GM23338 (cell line): ENCODE data around the gene FBLN1. TPM values are rescaled to one million over a fixed set of nuclear protein-coding genes. Genes with fewer than 3 reads are reported as not detected.

Experiments used
- ATAC-seq: fragments of 200-7000 bp; cut with Tn5 transposase; 3 replicates; pipeline ENCODE4 v1.9.1; 2020
- DNase-seq: peaks from one replicate; pipeline ENCODE4 v3.0.0-alpha.2; 2015; ENCODE audit warnings: low spot score
- H2AFZ ChIP-seq: fragments of 200-600 bp; sonication (generic); 2 replicates; pipeline ENCODE4 v1.8.0; 2016; ENCODE audit warnings: antibody characterized with exemption, mild to moderate bottlenecking, moderate library complexity
- H3F3A ChIP-seq: fragments of 200-600 bp; sonication (generic); replicated peaks from 2 replicates; pipeline ENCODE4 v1.8.0; 2017; ENCODE audit warnings: antibody characterized with exemption, mixed run types, low read depth
- H3K27ac ChIP-seq: fragments of 200-600 bp; sonication (generic); 2 replicates; pipeline ENCODE4 v1.6.1; 2016; ENCODE audit warnings: low read depth
- H3K27me3 ChIP-seq: fragments of 200-600 bp; sonication (generic); 2 replicates; pipeline ENCODE4 v1.8.0; 2016; ENCODE audit warnings: mild to moderate bottlenecking, mixed run types, moderate library complexity; ENCODE audit not compliant: insufficient read depth
- H3K36me3 ChIP-seq: fragments of 200-600 bp; sonication (generic); 2 replicates; pipeline ENCODE4 v1.8.0; 2016; ENCODE audit warnings: mild to moderate bottlenecking; ENCODE audit not compliant: insufficient read depth
- H3K4me1 ChIP-seq: fragments of 200-600 bp; sonication (generic); 2 replicates; pipeline ENCODE4 v1.8.0; 2016; ENCODE audit warnings: mild to moderate bottlenecking, moderate library complexity; ENCODE audit not compliant: insufficient read depth
- H3K4me2 ChIP-seq: fragments of 200-600 bp; sonication (generic); 2 replicates; pipeline ENCODE4 v1.7.1; 2017; ENCODE audit warnings: mixed run types
- H3K4me3 ChIP-seq: fragments of 200-600 bp; sonication (generic); 2 replicates; pipeline ENCODE4 v1.6.1; 2016; ENCODE audit warnings: mixed run types
- H3K79me2 ChIP-seq: fragments of 200-600 bp; sonication (generic); replicated peaks from 2 replicates; pipeline ENCODE4 v1.8.0; 2017; ENCODE audit warnings: mild to moderate bottlenecking; ENCODE audit not compliant: insufficient read depth
- H3K9me2 ChIP-seq: fragments of 200-600 bp; sonication (generic); 2 replicates; pipeline ENCODE4 v1.8.0; 2017; ENCODE audit not compliant: insufficient read depth
- H4K20me1 ChIP-seq: fragments of 200-600 bp; sonication (generic); replicated peaks from 2 replicates; pipeline ENCODE4 v1.8.0; 2017; ENCODE audit warnings: mild to moderate bottlenecking; ENCODE audit not compliant: insufficient read depth
- H3K27ac Mint-ChIP-seq: 2 replicates; pipeline ENCODE4 v1.8.0; 2020; ENCODE audit warnings: inconsistent platforms, mild to moderate bottlenecking, moderate library complexity, mixed read lengths
- H3K27me3 Mint-ChIP-seq: 3 replicates; pipeline ENCODE4 v1.8.0; 2022; ENCODE audit warnings: low read depth, mild to moderate bottlenecking, moderate library complexity, mixed read lengths, inconsistent platforms; ENCODE audit not compliant: insufficient read depth, poor library complexity
- H3K36me3 Mint-ChIP-seq: 3 replicates; pipeline ENCODE4 v1.8.0; 2021; ENCODE audit warnings: low read depth, mild to moderate bottlenecking, inconsistent platforms, moderate library complexity, mixed read lengths
- H3K4me1 Mint-ChIP-seq: 3 replicates; pipeline ENCODE4 v1.8.0; 2020; ENCODE audit warnings: mild to moderate bottlenecking, inconsistent platforms, mixed read lengths
- H3K4me3 Mint-ChIP-seq: 3 replicates; pipeline ENCODE4 v1.8.0; 2021; ENCODE audit warnings: moderate library complexity, mild to moderate bottlenecking, inconsistent platforms, mixed read lengths
- H3K9me3 Mint-ChIP-seq: 3 replicates; pipeline ENCODE4 v1.8.0; 2020; ENCODE audit warnings: moderate library complexity, mild to moderate bottlenecking, inconsistent platforms, mixed read lengths
- CREB1 ChIP-seq: fragments of 250-450 bp; sonication (Bioruptor Pico); IDR thresholded peaks from 2 replicates; pipeline ENCODE4 v1.5.0; 2020; ENCODE audit warnings: low read depth, mild to moderate bottlenecking, moderate library complexity
- EZH2 ChIP-seq: fragments of 200-600 bp; sonication (generic); IDR thresholded peaks from one replicate; pipeline ENCODE4 v1.8.0; 2017; ENCODE audit warnings: antibody characterized with exemption, mild to moderate bottlenecking, low read depth; ENCODE audit not compliant: unreplicated experiment
- JUNB ChIP-seq: IDR thresholded peaks from one replicate; pipeline ENCODE4 v1.6.1; 2016; ENCODE audit warnings: antibody characterized with exemption; ENCODE audit not compliant: unreplicated experiment
- NANOG ChIP-seq: IDR thresholded peaks from 2 replicates; pipeline ENCODE4 v1.6.1; 2016; ENCODE audit warnings: antibody characterized with exemption, borderline replicate concordance
- POLR2AphosphoS5 ChIP-seq: IDR thresholded peaks from 2 replicates; pipeline ENCODE4 v1.6.1; 2016; ENCODE audit warnings: antibody characterized with exemption, low read depth
- STAT1 ChIP-seq: IDR thresholded peaks from one replicate; pipeline ENCODE4 v1.6.1; 2016; ENCODE audit warnings: antibody characterized with exemption; ENCODE audit not compliant: unreplicated experiment
- ZNF331 ChIP-seq: fragments of 250-450 bp; sonication (Bioruptor Pico); IDR thresholded peaks from 2 replicates; pipeline ENCODE4 v1.5.0; 2020; ENCODE audit warnings: low read depth, mild to moderate bottlenecking, moderate library complexity
- polyA plus RNA-seq: library from polyadenylated mRNA; unstranded; fragments of >200 nt; fragmentation: Nextera tagmentation; extraction: Ambion mirVana; gene quantifications from 2 replicates; pipeline ENCODE4 v1.2.1, GENCODE V29; 2016
- total RNA-seq: library from RNA; depleted of rRNA; stranded (reverse); fragments of >200 nt; shearing (Covaris generic); gene quantifications from 2 replicates; pipeline ENCODE4 v1.2.3, GENCODE V29; 2014
- TF ChIP-seq, protein P1 (sequence below), 2 experiments: fragments of 200-600 bp in 1 of 2; sonication (generic) in 1 of 2; conservative IDR thresholded peaks; 2 replicates each; pipeline versions ENCODE4 v1.5.1 to v1.6.1; 2016 to 2017; ENCODE audit warnings: antibody characterized with exemption in 2 of 2, low read depth in 2 of 2, mild to moderate bottlenecking in 2 of 2, moderate library complexity in 1 of 2
- TF ChIP-seq, protein P2 (sequence below): IDR thresholded peaks from one replicate; pipeline ENCODE4 v1.6.1; 2018; ENCODE audit warnings: antibody characterized with exemption; ENCODE audit not compliant: unreplicated experiment

The FBLN1 gene
- total and polyA plus RNA-seq, 2 experiments from 2014 or later: 90.1 to 137 TPM

DNA sequence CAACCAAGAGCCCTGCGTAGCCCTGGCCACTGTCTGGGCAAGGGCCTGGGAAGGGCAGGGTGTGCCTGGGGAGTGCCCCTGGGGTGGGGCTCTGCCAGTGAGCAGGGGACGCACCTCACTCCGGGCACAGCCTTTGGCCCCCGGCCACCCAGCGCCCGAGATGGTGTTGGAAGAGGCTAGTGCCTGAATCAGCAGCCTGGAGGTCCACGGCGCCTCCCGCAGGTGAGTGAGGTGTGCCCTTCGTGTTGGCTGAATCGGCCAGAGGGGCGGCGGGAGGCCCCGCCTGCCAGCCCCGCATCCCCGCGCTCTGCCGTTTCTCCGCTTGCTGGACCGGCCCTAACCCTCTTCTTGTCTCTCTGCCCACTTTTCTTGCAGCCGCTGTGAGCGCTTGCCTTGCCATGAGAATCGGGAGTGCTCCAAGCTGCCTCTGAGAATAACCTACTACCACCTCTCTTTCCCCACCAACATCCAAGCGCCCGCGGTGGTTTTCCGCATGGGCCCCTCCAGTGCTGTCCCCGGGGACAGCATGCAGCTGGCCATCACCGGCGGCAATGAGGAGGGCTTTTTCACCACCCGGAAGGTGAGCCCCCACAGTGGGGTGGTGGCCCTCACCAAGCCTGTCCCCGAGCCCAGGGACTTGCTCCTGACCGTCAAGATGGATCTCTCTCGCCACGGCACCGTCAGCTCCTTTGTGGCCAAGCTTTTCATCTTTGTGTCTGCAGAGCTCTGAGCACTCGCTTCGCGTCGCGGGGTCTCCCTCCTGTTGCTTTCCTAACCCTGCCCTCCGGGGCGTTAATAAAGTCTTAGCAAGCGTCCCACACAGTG is 60.1 kb downstream of the FBLN1 start:
- H3K4me3 Mint-ChIP-seq: no peak overlapping the region
- TF ChIP-seq, protein P1, sequence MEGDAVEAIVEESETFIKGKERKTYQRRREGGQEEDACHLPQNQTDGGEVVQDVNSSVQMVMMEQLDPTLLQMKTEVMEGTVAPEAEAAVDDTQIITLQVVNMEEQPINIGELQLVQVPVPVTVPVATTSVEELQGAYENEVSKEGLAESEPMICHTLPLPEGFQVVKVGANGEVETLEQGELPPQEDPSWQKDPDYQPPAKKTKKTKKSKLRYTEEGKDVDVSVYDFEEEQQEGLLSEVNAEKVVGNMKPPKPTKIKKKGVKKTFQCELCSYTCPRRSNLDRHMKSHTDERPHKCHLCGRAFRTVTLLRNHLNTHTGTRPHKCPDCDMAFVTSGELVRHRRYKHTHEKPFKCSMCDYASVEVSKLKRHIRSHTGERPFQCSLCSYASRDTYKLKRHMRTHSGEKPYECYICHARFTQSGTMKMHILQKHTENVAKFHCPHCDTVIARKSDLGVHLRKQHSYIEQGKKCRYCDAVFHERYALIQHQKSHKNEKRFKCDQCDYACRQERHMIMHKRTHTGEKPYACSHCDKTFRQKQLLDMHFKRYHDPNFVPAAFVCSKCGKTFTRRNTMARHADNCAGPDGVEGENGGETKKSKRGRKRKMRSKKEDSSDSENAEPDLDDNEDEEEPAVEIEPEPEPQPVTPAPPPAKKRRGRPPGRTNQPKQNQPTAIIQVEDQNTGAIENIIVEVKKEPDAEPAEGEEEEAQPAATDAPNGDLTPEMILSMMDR (conservative IDR thresholded peaks at IDR 0.05; ENCODE audit: low read depth in 2 of 2): peak; percentile 20 to 50; a peak in 3 of 4 replicates
- no peak for TF ChIP-seq EZH2
- peaks cover 7% of the 10 kb centered on the region; the same call in 1 of the 2 replicates for H3K36me3 ChIP-seq

DNA sequence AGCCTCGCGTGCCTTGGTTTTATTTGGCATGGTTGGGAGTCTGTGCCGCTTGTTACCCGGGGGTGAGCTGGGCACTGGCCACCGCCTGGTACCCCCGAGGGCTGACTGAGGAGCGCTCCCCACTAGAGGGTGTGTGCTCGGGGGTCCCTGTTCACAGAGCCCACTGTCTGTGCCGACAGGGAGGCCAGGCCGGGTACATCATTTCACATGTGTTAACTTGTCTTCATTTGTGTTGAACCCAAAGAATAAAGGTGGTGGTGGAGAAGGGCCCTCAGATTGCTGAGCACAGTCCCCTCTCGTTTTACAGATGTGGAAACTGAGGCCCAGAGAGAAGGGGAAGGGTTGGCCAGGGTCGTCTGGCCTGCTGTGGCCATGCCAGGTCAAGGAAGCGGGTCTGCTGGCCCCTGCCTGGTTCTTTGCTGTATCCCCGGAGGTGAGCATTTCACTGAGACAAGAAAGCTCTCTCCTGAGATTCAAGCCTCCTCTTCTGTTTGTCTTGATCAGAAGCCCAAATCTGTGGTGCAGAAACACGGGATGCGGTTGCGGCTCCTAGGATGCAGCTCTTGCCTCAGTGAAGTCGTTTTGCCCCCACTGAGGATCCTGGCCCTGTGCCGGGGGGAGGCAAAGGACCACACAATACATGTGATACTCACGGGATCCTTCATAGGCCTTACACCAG is 60.8 kb downstream of the FBLN1 start:
- no peak overlapping the region for H3K27ac Mint-ChIP-seq
- no peaks in the 10 kb centered on the region for H3K9me2 ChIP-seq
- H3K27me3 Mint-ChIP-seq: peaks cover 9% of the 10 kb centered on the region
- peaks cover 64% of the 10 kb centered on the region for H3K36me3 Mint-ChIP-seq
- DNase-seq (no peak), ATAC-seq (no peak)
- H3K4me3 Mint-ChIP-seq: no peak overlapping the region
- no peaks in the 10 kb centered on the region; the same call in 1 of the 2 replicates for H4K20me1 ChIP-seq
- H3K27ac ChIP-seq: no peak overlapping the region
- peaks cover 7% of the 10 kb centered on the region; the same call in 1 of the 2 replicates for H3K36me3 ChIP-seq
- H3K4me3 ChIP-seq: no peak overlapping the region
- no peaks in the 10 kb centered on the region for H3F3A ChIP-seq
- no peak overlapping the region for H3K4me2 ChIP-seq
- H3K4me1 ChIP-seq: no peaks in the 10 kb centered on the region
- H3K79me2 ChIP-seq: no peaks in the 10 kb centered on the region
- peaks cover 14% of the 10 kb centered on the region; the same call in 2 of the 3 replicates for H3K4me1 Mint-ChIP-seq
- peaks cover 48% of the 10 kb centered on the region for H3K9me3 Mint-ChIP-seq
- no peaks in the 10 kb centered on the region for H3K27me3 ChIP-seq
- H2AFZ ChIP-seq: no peak overlapping the region
- TF ChIP-seq ZNF331 (CRISPR knock-in tag) (no peak), POLR2AphosphoS5 (no peak), NANOG (no peak), EZH2 (no peak), JUNB (no peak), STAT1 (no peak), CREB1 (no peak)
- TF ChIP-seq, protein P2, sequence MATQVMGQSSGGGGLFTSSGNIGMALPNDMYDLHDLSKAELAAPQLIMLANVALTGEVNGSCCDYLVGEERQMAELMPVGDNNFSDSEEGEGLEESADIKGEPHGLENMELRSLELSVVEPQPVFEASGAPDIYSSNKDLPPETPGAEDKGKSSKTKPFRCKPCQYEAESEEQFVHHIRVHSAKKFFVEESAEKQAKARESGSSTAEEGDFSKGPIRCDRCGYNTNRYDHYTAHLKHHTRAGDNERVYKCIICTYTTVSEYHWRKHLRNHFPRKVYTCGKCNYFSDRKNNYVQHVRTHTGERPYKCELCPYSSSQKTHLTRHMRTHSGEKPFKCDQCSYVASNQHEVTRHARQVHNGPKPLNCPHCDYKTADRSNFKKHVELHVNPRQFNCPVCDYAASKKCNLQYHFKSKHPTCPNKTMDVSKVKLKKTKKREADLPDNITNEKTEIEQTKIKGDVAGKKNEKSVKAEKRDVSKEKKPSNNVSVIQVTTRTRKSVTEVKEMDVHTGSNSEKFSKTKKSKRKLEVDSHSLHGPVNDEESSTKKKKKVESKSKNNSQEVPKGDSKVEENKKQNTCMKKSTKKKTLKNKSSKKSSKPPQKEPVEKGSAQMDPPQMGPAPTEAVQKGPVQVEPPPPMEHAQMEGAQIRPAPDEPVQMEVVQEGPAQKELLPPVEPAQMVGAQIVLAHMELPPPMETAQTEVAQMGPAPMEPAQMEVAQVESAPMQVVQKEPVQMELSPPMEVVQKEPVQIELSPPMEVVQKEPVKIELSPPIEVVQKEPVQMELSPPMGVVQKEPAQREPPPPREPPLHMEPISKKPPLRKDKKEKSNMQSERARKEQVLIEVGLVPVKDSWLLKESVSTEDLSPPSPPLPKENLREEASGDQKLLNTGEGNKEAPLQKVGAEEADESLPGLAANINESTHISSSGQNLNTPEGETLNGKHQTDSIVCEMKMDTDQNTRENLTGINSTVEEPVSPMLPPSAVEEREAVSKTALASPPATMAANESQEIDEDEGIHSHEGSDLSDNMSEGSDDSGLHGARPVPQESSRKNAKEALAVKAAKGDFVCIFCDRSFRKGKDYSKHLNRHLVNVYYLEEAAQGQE: no peak
- TF ChIP-seq, protein P1 (conservative IDR thresholded peaks at IDR 0.05; ENCODE audit: low read depth in 2 of 2): no peak

More for the DNA sequence above, 60.1 kb downstream of the FBLN1 start:
- Histone ChIP-seq H3K4me1 (no peaks in the 10 kb centered on the region), H2AFZ (no peak overlapping the region), H3F3A (no peaks in the 10 kb centered on the region), H4K20me1 (no peaks in the 10 kb centered on the region; the same call in 1 of the 2 replicates), H3K9me2 (no peaks in the 10 kb centered on the region), H3K79me2 (no peaks in the 10 kb centered on the region), H3K27ac (no peak overlapping the region), H3K27me3 (no peaks in the 10 kb centered on the region), H3K4me3 (no peak overlapping the region), H3K4me2 (no peak overlapping the region)
- H3K27me3 Mint-ChIP-seq: peaks cover 8% of the 10 kb centered on the region
- peaks cover 54% of the 10 kb centered on the region for H3K9me3 Mint-ChIP-seq
- DNase-seq (no peak), ATAC-seq (no peak)
- H3K27ac Mint-ChIP-seq: no peak overlapping the region
- H3K36me3 Mint-ChIP-seq: peaks cover 72% of the 10 kb centered on the region
- peaks cover 14% of the 10 kb centered on the region; the same call in 2 of the 3 replicates for H3K4me1 Mint-ChIP-seq
